Right forelimb (tissue), 1 donor: ENCODE results near the gene FGGY.
"Not testable (repeated sequence)": the region's sequence is repeated elsewhere in the genome, so short reads cannot be mapped to it uniquely, and the experiment has no call there.

Experiments used
- DNase-seq: peaks from one replicate; pipeline ENCODE4 v3.0.0-alpha.2; 2018

FGGY gene

DNA sequence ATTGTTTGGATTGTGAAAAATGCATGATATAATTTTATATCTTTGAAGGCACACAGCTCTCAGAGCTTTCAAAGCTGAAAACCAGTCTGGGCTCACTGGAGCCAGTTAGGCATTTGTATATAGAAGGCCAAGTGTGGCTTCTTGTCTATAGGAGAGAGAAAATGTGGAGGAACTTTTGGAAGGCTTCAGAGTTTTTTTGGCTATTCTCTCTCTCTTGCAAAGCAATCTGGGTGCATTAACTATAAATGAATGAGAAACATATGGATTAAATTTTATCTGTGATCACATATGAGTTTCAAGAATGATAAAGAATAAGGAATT is 301.2 kb downstream of the FGGY start:
- DNase-seq: no peak

DNA sequence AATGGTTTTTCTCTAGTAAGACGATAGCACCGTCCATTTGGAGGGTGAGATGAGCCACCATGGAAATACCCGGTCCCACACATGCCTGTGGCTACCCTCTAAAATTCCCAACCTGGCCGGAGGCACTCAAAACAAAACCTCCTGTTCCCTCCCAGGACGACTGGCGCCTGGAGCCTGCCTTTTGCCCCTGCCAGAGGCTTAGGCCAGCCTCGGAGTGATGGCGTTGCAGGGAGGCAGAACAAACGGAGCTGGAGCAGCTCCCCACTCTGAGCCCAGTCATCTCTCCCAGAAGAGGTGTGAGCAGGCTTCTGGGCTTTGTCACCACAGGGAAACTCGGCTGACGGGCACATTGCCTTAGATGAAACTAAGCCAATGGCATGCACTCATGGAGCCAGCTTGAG is 304.1 kb downstream of the FGGY start:
- DNase-seq: no peak

- no peak for DNase-seq
Measured at GRCh38 chr1:59601811-59602210, 304.9 kb downstream of the FGGY start.

- DNase-seq: no peak
Measured at GRCh38 chr1:59604191-59604590, 307.3 kb downstream of the FGGY start.

GRCh38 chr1:59605184-59605583 is 308.3 kb downstream of the FGGY start:
- no peak for DNase-seq

GRCh38 chr1:59605761-59606160 is 308.9 kb downstream of the FGGY start:
- no peak for DNase-seq

GRCh38 chr1:59609245-59609644 is 312.4 kb downstream of the FGGY start:
- DNase-seq: no peak

GRCh38 chr1:59610499-59610898 is 313.6 kb downstream of the FGGY start:
- DNase-seq: not testable (repeated sequence)

GRCh38 chr1:59617434-59617833 is 320.5 kb downstream of the FGGY start:
- DNase-seq: no peak

DNA sequence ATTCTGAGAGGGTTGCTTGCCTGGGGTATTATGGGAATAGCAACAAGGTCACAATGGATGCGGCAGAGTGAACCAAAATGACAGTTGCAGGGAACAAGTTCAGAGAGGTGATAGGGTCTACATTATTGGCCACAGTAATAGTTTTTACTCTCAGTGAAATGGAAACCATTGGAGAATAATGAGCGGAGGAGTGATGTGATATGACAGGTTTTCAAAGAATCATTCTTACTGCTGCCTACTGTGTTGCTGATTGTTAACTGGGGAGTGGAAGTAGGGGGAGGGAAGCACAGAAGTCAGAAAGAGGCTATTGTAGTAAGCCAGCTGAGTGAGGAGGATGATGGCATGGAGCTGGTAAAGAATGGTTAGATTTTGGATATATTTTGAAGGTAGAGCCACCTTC is 322.7 kb downstream of the FGGY start:
- DNase-seq: no peak

GRCh38 chr1:59625384-59625783 is 328.5 kb downstream of the FGGY start:
- DNase-seq: no peak

GRCh38 chr1:59631561-59632255 is 334.8 kb downstream of the FGGY start:
- DNase-seq: no peak

DNA sequence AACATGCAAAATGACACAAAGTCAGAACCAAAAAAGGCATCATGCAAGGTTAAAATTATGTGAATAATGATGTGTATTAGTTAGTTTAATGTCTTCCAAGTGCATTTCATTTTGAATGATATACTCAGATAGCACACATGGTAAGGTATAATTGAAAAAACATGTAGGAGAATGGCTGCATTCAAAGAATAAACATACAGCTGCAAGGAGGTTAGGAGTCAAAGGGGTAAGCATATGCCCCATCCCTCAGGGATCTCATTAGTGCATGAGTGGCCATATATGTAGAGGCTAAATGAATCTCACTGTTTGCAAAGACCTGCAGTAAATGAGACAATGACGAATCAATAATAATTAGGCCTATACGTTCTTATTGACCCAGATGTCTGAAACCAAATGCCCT is 338.2 kb downstream of the FGGY start:
- DNase-seq: no peak

DNA sequence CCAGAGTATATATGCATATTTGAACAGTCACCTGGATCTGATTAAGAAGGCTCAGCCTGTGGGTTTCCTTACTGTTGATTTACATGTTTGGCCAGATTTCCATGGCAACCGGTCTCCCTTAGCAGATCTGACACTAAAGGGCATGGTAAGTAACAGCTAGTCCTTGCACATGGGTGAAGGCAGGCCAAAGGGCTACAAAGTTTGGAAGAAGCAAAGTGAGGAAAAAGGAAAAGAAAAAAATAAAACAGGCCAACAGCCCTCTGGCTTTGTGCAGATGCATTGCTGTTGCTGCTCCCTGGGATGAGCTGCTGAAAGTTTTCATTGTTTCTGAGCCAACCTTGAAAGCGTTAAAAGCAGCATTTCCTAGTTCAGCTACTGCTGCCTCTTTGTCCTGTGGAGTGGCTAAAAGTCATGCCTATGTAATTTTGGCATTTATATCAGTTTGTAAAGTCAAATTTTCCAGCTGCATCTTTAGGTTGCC is 341.4 kb downstream of the FGGY start:
- peak; percentile 65 for DNase-seq

- DNase-seq: no peak
Measured at GRCh38 chr1:59639266-59639665, 342.4 kb downstream of the FGGY start.

GRCh38 chr1:59640851-59641250 is 344.0 kb downstream of the FGGY start:
- DNase-seq: no peak

DNA sequence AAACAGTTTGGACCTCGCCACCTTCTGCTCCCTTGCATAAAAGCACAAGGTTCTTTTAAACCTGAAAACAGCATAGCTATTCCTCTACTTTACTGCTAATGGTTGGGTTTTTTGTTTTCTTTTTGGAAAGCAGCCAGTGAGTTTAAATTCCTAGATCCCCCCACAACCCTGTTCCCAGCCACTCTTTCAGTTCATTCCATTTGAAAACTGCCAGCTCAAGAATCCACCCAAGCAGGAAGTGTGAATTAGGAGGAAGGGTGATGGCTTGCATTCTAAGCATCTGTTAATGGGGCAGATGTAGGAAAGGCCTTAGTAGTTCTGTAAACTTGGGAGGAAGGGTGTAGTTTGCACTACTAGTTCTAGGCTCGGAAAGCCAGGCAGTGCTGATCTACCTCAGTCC is 344.9 kb downstream of the FGGY start:
- DNase-seq: no peak

DNA sequence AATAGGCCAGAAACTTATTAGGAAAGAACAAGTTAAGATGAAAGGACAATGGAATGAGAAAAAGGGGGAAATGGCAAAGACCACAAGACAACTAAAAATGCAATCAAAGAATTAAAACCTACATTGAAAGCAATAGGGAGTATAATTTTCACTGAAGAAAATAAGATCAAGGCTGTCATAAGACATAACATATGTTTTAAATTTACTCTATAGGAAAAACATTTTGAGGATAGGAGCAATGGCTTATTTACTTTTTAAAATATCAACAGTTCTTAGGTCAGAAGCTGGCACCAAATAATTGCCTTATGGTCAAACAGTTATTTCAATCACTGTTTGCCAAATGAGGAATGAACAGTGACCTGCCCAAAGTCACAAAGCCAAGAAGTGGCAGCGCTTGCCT is 346.6 kb downstream of the FGGY start:
- no peak for DNase-seq

GRCh38 chr1:59645893-59646292 is 349.0 kb downstream of the FGGY start:
- DNase-seq: no peak

DNA sequence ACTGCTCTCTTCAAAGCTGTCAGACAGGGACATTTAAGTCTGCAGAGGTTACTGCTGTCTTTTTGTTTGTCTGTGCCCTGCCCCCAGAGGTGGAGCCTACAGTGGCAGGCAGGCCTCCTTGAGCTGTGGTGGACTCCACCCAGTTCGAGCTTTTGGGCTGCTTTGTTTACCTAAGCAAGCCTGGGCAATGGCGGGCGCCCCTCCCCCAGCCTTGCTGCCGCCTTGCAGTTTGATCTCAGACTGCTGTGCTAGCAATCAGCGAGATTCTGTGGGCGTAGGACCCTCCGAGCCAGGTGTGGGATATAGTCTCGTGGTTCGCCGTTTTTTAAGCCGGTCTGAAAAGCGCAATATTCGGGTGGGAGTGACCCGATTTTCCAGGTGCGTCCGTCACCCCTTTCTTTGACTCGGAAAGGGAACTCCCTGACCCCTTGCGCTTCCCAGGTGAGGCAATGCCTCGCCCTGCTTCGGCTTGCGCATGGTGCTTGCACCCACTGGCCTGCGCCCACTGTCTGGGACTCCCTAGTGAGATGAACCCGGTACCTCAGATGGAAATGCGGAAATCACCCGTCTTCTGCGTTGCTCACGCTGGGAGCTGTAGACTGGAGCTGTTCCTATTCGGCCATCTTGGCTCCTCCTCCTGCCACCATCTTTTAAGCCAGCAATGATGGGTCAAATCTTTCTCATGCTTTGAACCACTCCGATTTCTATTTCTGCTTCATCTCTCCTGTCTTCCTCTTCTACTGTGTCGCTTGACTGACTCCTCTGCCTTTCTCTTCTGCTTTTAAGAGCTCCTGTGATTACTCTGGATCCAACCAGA is 356.5 kb downstream of the FGGY start:
- DNase-seq: not testable (repeated sequence)

GRCh38 chr1:59653968-59654367 is 357.1 kb downstream of the FGGY start:
- no peak for DNase-seq

DNA sequence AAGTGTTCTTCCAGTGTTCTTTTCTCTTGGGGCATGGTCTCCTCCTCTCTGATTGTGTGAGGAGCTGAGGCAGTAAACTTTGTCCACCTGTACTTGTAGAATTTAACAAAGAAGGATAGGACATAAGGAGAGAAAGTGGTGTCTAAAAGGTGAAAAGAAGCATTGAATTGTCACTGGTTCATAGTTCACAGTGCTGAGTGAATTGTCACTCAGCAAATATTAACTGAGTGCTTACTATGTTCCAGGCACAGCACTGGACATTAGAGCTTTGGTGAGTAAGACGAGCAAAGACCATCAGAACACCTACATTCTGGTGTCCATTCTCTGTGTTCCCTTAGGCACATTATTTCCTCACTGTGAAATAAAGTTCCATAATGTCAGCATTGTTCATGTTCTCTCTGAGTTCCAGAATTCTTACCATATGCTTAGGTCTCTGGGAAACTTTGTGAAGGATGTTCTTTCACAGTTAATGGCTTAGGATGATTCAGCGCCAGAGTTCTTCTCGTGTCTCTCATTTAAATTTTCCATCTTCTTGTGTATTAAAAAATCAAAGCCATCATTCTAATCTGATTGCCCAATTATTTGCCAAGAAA is 361.1 kb downstream of the FGGY start:
- DNase-seq: no peak

DNA sequence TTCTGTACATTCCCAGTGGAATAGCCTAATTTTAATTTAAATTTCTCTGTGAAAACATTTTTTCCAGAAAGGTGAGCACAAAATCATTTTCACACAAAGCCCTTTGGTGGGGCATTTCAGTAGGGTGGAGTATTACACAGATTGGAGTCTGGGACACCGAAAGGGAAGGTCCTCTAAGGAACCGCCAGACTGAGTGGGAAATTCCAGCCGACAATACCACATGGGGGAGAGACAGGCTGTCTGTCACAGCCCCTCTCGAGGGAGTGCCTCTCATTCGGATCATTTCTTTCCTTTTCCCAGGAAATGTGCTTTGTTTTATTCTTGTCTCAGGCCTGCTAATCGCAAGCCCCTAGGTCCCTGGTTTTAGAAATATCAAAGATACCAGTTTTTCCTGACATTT is 367.3 kb downstream of the FGGY start:
- DNase-seq: no peak

GRCh38 chr1:59666106-59666505 is 369.2 kb downstream of the FGGY start:
- DNase-seq: no peak
